Activated T-cell treated with anti-CD3 and anti-CD28 coated beads for 48 hours (primary cell): Measurements from ENCODE around the gene RYR3.
"Not testable (repeated sequence)": the region's sequence is repeated elsewhere in the genome, so short reads cannot be mapped to it uniquely, and the experiment has no call there.

Experiments
- DNase-seq: peaks from one replicate; pipeline ENCODE4 v3.0.0-alpha.2; 2020; ENCODE audit warnings: low read depth

Gene RYR3

GRCh38 chr15:33515121-33515520 is 204.4 kb downstream of the RYR3 start:
- no peak for DNase-seq

- no peak for DNase-seq
Measured at GRCh38 chr15:33516563-33516962, 205.8 kb downstream of the RYR3 start.

DNA sequence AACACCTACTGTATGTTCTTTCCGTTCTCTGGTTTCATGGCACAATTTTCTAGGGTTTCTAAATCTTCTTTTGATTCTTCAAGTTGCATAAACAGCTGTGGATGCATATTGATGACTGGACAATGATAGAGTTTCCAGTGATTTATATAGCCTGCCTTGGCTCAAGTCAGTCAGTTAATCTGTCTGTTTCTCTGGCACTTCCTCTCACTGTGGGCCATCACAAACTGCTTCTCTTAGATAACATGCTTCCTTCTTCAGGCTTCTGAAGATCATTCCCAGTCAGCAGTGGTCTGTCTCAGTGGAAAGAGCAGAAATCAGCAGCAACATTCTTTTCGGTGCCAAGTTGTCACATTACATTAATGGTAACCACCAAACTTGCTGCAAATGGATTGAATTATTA is 207.2 kb downstream of the RYR3 start:
- no peak for DNase-seq

DNA sequence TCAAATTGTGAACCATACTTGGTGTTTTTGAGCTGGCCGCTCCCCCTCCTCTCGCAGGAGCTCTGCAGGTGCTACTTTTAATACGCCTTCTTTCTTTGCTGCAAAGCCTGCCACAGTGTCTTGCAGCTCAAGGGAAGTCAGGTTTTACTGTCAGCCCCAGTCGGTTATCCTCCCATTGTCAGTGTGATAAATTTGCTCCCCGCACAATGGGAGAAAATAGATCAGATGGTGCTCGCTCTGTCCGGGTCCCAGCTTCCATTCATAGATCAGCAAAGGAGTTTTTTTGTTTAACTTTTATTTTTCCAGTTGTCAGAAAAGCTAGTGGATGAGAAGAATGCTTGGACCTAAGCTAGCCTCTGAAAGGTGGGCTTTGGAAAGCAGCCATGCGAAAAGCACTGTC is 207.7 kb downstream of the RYR3 start:
- no peak for DNase-seq

- no peak for DNase-seq
Measured at GRCh38 chr15:33524274-33524673, 213.5 kb downstream of the RYR3 start.

DNA sequence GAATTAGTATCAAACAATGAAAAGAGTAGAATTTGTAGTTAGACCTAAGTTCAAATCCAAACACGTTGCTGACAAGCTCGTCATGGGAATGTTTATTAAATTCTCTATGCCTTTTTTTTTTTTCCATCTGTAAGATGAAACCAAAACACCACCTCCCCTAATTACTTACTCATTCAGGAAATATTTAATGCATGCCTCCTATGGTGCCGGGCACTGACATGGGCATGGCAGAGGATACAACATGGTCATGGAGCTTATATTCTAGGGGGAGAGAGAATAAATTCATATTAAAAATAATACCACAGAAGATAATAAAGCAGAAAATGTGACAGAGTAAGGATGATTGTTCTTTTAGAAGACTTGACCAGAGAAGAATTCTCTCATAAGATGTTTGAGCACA is 215.8 kb downstream of the RYR3 start:
- DNase-seq: no peak

GRCh38 chr15:33533197-33533596 is 222.4 kb downstream of the RYR3 start:
- DNase-seq: no peak

GRCh38 chr15:33534642-33535041 is 223.9 kb downstream of the RYR3 start:
- DNase-seq: no peak

GRCh38 chr15:33535135-33535534 is 224.4 kb downstream of the RYR3 start:
- no peak for DNase-seq

DNA sequence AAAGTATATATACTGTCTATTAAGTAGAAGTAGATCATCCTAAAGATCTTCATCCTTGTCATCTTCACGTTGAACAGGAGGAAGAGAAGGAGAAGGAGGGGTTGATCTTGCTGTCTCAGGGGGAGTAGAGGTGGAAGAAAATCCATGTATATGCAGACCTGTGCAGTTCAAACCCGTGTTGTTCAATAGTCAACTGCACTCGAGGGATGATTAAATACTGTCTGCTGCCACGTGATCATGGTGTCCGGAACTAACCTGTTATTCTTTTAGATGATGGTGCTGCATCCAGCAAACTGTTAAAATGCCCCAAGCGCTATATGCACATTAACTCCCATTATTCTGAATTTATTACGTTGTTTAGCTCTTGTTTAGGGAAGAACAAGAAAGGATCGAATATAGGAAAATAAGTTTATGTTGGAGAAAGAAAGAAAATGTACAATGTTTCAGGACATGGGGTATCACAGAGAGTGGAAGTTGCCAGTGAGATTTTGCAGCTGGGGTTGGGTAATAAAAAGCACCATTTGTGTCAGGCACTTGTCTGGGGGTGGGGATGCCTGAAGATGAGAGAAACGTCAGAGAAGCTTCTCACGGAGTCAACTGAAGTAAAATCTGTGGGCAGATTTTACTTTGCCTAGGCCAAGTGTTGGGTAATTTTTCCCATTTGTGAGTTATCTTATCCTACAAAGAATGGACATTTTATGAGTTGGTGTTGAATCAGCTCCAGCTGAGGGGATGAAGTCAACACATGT is 229.2 kb downstream of the RYR3 start:
- no peak for DNase-seq

GRCh38 chr15:33543957-33544356 is 233.2 kb downstream of the RYR3 start:
- DNase-seq: no peak

DNA sequence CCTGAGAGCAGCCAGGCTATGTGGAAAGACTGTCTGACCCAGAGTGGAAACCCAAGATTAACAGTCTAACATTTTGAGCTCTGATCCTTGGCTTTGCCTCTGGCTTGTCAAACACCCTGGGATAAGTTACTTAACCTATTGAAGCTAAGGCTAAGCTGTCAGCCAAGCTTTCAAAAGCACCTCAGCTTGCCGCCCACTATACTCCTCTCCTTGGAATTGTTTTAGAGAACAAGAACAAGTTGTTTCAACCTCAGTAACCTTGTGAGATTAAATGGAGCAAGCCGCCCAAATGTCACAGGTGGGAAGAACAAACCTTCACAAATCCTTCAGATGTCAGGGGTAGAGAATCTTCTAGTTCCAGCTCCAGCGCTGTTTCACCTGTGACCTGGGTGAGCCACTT is 235.1 kb downstream of the RYR3 start:
- no peak for DNase-seq

- no peak for DNase-seq
Measured at GRCh38 chr15:33547876-33548275, 237.1 kb downstream of the RYR3 start.

GRCh38 chr15:33551860-33552259 is 241.1 kb downstream of the RYR3 start:
- no peak for DNase-seq

- no peak for DNase-seq
Measured at GRCh38 chr15:33553157-33553556, 242.4 kb downstream of the RYR3 start.

DNA sequence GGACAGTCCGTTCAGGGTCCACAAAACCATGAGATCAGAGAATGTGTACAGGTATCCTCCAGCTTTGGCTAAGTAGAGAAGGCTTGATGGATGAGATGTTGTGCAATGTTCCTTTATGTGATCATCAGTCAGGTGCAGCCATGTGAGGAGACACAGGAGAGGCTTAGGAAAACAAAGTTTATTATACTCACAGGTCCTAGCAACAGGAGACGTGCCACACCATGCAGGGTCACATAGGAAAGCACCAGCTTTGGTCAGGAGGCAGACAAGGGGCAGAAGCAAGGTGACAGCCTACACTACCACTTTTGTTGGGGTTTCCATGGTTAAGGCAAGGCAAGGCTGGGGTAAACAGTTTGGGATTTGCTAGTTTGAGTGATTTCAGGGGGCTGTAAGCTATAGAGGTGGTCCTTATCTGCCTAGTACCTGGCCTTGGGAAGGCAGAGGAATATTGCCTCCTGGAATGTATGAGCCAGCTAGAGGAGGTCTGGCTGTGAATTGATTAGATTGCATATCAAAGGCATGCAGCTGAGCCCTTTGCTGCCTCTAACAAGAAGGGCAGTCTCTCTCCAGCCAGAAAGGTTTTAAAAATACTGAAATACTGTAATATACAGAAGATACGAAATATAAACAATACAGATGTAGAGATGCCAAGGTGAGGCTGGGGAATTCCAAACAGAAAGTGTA is 248.6 kb downstream of the RYR3 start:
- no peak for DNase-seq

DNA sequence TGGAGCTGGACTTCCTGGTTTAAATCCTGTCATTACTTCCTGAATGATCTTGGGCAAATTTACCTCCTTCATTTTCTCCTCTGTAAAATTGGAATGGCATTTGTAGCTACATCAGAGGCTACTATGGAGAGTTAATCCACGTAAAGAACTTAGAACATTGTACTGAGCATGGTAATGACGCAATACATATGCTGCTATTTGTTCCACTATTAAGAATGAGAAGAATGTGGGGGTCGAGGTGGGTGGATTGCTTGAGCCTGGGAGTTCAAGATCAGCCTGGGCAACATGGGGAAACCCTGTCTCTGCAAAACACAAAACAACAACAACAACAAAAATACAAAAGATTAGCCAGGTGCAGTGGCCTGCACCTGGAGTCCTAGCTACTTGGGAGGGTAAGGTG is 250.6 kb downstream of the RYR3 start:
- DNase-seq: no peak

GRCh38 chr15:33561967-33562366 is 251.2 kb downstream of the RYR3 start:
- no peak for DNase-seq

DNA sequence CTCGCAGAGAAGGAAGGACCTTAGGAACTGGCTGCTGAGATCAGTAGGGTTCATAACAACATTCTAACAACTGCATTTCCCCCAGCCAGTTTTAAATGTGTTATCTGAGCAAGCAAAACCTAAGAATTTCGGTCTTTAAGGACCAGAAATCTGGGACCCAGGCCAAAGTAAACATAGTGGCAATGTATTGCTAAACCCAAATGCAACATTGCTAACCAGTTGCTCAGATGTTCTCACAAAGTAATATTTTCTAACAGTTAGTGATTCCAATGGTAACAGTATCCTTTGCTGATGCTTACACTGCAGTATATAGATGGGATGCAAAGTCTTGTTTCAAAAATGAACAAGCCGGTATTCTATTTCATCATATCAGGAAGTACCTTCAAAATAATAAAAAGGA is 254.3 kb downstream of the RYR3 start:
- no peak for DNase-seq

DNA sequence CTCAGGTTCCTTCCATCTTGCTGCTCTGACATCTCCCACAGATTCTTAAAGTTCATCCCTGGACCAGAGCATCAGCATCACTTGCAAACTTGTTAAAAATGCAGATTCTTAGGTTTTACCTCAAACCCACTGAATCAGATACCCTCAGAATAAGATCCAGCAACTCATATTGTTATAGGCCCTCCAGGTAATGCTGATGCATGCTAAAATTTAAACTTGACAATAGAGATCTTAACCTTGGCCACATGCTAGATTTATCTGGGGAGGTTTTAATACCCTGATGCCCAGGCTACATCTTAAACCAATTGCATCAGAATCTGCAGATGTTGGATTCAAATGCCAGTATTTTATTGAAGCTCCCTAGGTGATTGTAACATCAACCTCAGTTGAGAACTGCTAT is 256.9 kb downstream of the RYR3 start:
- DNase-seq: no peak

DNA sequence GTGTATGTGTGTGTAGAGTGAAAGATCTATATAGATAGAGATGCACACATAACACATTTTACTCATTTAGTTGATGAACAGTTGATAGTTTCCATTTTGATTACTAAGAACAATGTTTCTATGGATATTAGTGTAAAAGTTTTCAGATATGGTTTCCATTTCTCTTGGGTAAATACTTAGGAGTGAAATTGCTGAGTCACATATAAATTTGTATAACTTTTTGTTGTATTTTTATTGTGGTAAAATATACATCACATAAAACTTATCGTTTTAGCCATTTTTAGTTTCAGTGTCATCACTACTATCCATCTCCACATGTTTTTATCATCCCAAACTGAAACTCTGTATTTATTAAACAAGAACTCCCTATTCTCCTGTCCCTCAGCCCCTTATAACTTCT is 258.3 kb downstream of the RYR3 start:
- no peak for DNase-seq

GRCh38 chr15:33577911-33578310 is 267.1 kb downstream of the RYR3 start:
- DNase-seq: not testable (repeated sequence)

- DNase-seq: no peak
Measured at GRCh38 chr15:33580526-33580925, 269.8 kb downstream of the RYR3 start.

DNA sequence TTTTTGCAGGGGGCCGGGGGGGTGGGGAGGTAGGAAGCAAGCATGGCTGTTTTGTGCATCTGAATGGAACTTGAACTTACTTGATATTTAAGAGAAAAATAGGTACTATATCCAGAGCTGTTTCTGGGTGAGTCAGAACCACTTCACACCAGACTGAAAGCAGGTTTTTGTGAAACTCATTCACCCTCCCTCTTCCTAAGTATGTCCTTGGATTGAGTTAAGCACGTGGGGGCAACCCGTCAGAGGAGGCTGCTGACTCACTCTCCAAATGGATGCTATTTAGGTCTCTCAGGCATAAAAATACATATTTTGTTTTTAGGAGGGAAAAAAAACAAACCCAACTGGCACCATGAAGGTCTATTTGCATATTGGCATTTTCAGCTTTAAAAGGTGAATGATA is 270.3 kb downstream of the RYR3 start:
- no peak for DNase-seq
